ENCODE results near the gene TEX44.

DNA sequence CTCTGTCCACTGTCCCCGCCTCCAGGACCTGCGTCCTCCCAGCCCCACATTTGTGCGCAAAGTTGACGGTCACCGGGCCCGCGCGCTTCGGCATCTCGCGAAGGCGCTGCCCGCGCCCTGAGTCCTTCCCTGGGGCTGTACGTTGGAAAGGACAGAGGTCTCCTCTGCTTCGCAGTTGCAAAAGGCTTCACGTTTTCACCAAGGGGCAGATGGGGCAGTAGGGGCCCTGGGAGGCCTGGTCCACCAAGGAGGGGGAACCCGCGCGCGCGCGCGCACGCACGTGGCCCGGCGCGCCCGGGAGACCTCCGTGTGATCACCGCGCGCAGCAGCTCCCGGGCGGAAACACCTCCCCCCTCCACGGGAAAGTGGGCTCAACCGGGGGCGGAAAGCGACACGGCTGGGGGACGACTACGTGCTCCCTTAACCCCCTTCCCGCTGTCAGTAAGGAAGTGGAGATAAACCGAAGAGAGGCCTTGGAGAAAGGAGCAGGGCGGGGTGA lies 21.9 kb downstream of the TEX44 start:
- no peak for TF ChIP-seq CTCF (IDR thresholded peaks at IDR 0.05; ENCODE audit: poor library complexity, severe bottlenecking)
- no peak for TF ChIP-seq EP300 (conservative IDR thresholded peaks at IDR 0.05; ENCODE audit: poor library complexity, severe bottlenecking)
- no peak for TF ChIP-seq RAD21 (conservative IDR thresholded peaks at IDR 0.05)
- no peak for TF ChIP-seq POLR2AphosphoS5 (IDR thresholded peaks at IDR 0.05)
- TF ChIP-seq EZH2 (IDR thresholded peaks at IDR 0.05; ENCODE audit: borderline replicate concordance, insufficient read depth, low read length, poor library complexity, severe bottlenecking), result no peak
- TF ChIP-seq SMC3 (conservative IDR thresholded peaks at IDR 0.05; ENCODE audit: poor library complexity), result no peak
- TF ChIP-seq REST (IDR thresholded peaks at IDR 0.05; ENCODE audit: borderline replicate concordance), result peak; percentile 8
- TF ChIP-seq TAF1 (IDR thresholded peaks at IDR 0.05; ENCODE audit: low read depth), result no peak

Data from neural cell (in vitro differentiated cells).